Tibial artery (tissue), 4 donors: ENCODE results near the gene ZKSCAN5.
"Not testable (repeated sequence)": the region's sequence is repeated elsewhere in the genome, so short reads cannot be mapped to it uniquely, and the experiment has no call there.

Source experiments
- DNase-seq, 2 donors: peaks; one replicate each; pipeline ENCODE4 v3.0.0-alpha.2; 2019
- H3K27ac ChIP-seq, 2 donors: fragments of 200-600 bp; sonication (generic) in 1 of 2; 1 replicate in 1 of 2; 2 replicates in 1 of 2; pipeline ENCODE4 v1.5.1; 2018 to 2019; ENCODE audit warnings: mild to moderate bottlenecking in 1 of 2
- H3K27me3 ChIP-seq, 2 donors: fragments of 200-600 bp; sonication (generic) in 1 of 2; one replicate each; pipeline versions ENCODE4 v1.5.1 to v1.6.0; 2016 to 2019
- H3K36me3 ChIP-seq, 3 donors: fragments of 200-600 bp; sonication (generic) in 2 of 3; one replicate each; pipeline ENCODE4 v1.5.1; 2016 to 2019; ENCODE audit warnings: mild to moderate bottlenecking in 2 of 3
- H3K4me1 ChIP-seq, 4 donors: fragments of 200-600 bp; sonication (generic) in 2 of 4; 1 replicate in 3 of 4; 2 replicates in 1 of 4; pipeline ENCODE4 v1.5.1; 2016 to 2019
- H3K4me3 ChIP-seq, 2 donors: fragments of 200-600 bp; sonication (generic) in 1 of 2; 1 replicate in 1 of 2; 2 replicates in 1 of 2; pipeline ENCODE4 v1.5.1; 2018 to 2019; ENCODE audit warnings: mild to moderate bottlenecking in 2 of 2
- H3K9me3 ChIP-seq, 3 donors: fragments of 200-600 bp; sonication (generic) in 1 of 3; one replicate each; pipeline ENCODE4 v1.5.1; 2016 to 2019
- CTCF ChIP-seq, 2 experiments: fragments of 200-600 bp in 1 of 2; fragments of 450-650 bp in 1 of 2; IDR thresholded peaks; one replicate each; pipeline ENCODE4 v1.5.1; 2017 to 2019; ENCODE audit warnings: antibody characterized with exemption in 2 of 2, mild to moderate bottlenecking in 1 of 2, moderate library complexity in 1 of 2
- intact Hi-C: fragments of 100-400 bp; cut with DNase I; formaldehyde crosslinking; loops from one replicate; pipeline ENCODE4 v1.15.0; 2023; ENCODE audit warnings: low total_unique reads

Gene ZKSCAN5

GRCh38 chr7:99498546-99498944, 5.9 kb upstream of the ZKSCAN5 start:
- Histone ChIP-seq H3K27me3 (no peaks in the 10 kb centered on the region), H3K36me3 (peaks cover 32 to 50% (median 50%) of the 10 kb centered on the region in 3 donors), H3K4me3 (peak overlapping the region; percentile 90 to 96), H3K4me1 (peaks cover 0 to 29% (median 23%) of the 10 kb centered on the region in 4 donors), H3K27ac (peak overlapping the region; percentile 95 to 97), H3K9me3 (peaks cover 0 to 16% (median 15%) of the 10 kb centered on the region in 3 donors)
- intact Hi-C loops = no loop called here
- peak in 1 of 2 donors; percentile 48 for DNase-seq
- TF ChIP-seq CTCF (IDR thresholded peaks at IDR 0.05) = no peak

DNA sequence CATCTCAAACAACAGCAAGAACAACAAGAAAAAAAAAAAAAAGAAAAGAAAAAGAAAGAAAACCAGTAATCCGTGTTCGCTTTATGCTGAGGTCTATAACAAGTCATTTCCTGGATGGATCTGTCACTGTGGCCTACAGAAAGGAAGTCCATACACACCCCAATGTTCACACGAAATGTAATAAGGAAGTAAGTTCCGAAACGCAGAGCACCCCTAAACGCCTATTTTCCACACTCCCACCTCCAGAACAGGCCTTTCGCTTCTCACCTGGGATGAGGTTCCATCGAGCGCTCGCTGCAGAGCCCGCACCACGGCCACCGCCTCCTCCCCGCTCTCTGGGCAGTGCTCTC, 5.1 kb upstream of the ZKSCAN5 start:
- Histone ChIP-seq H3K27ac (peak overlapping the region; percentile 95 to 97), H3K4me1 (peaks cover 0 to 36% (median 26%) of the 10 kb centered on the region in 4 donors), H3K36me3 (peaks cover 24 to 42% (median 41%) of the 10 kb centered on the region in 3 donors), H3K27me3 (no peaks in the 10 kb centered on the region), H3K4me3 (peak overlapping the region; percentile 90 to 96), H3K9me3 (peaks cover 0 to 8% (median 7%) of the 10 kb centered on the region in 3 donors)
- no peak for DNase-seq
- intact Hi-C loops = no loop called here
- no peak for TF ChIP-seq CTCF (IDR thresholded peaks at IDR 0.05)

DNA sequence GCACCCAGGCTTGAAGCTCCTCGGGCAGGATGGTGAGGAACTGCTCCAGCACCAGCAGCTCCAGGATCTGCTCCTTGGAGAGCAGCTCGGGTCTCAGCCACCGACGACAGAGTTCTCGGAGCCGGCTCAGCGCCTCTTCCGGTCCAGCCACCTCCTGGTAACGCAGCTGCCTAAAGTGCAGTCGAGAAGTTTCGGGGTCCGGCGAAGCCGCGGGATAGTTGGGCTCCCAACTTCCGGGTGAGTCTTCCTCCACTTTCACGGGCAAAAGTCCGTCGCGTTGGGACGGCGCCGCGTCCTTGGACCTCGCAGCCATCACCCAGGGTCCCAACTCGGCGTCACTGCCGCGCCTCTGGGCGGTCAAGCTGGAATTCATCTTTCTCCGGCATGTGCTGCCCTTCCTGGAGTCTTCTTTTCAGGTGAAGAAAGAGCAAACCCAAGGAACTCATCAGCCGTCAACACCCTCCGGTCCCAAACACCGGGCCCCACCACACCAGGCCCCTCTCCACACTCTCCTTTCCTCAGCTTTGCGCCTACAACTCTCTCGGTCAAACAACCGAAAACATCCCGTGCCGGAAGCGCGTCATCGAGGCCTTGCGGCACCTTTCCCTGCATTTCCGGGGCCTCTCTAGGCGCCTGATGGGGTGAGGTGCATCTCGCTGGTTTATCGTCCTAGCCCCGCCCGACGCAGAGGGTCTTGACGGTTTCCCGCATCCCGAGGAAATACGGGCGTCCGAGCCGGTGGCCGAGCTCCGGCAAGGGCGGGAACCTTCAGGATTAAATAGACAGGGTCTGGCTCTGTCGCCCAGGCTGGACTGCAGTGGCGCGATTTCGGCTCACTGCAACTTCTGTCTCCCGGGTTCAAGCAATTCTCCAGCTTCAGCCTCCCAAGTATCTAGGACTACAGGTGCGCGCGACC, 4.5 kb upstream of the ZKSCAN5 start, which contains the start of gene ZNF394:
ZNF394 (minus strand) TSS at position 561 of the 916 bp plus-strand sequence; CDS start at position 373, 188 bp downstream.
- Histone ChIP-seq H3K36me3 (peaks cover 17 to 36% (median 35%) of the 10 kb centered on the region in 3 donors), H3K9me3 (peaks cover 0 to 2% (median under 1%) of the 10 kb centered on the region in 3 donors), H3K4me1 (peaks cover 0 to 36% (median 26%) of the 10 kb centered on the region in 4 donors), H3K4me3 (peak within 1 kb of the TSS; percentile 90 to 96), H3K27me3 (no peaks in the 10 kb centered on the region), H3K27ac (peak within 1 kb of the TSS; percentile 95 to 97)
- intact Hi-C loops = loop anchor here (5.0 kb wide), 2 partner anchors 33 to 57 kb away; partner anchors contain the start of genes ATP5MF and ZNF655
- DNase-seq = peak; percentile 91 to 93
- no peak for TF ChIP-seq CTCF (IDR thresholded peaks at IDR 0.05)

- H3K4me1 ChIP-seq = peaks cover 0 to 39% (median 28%) of the 10 kb centered on the region in 4 donors
- H3K36me3 ChIP-seq = peaks cover 12 to 30% (median 29%) of the 10 kb centered on the region in 3 donors
- H3K9me3 ChIP-seq = no peaks in the 10 kb centered on the region
- H3K4me3 ChIP-seq = peak overlapping the region; percentile 90 to 96
- intact Hi-C loops = loop anchor here (5.0 kb wide), 2 partner anchors 33 to 57 kb away; partner anchors contain the start of genes ATP5MF and ZNF655
- no peaks in the 10 kb centered on the region for H3K27me3 ChIP-seq
- peak in 1 of 2 donors; percentile 61 for DNase-seq
- no peak for TF ChIP-seq CTCF (IDR thresholded peaks at IDR 0.05)
- H3K27ac ChIP-seq = peak overlapping the region; percentile 95 to 97
Observed at GRCh38 chr7:99500637-99501009, 3.8 kb upstream of the ZKSCAN5 start.

DNA sequence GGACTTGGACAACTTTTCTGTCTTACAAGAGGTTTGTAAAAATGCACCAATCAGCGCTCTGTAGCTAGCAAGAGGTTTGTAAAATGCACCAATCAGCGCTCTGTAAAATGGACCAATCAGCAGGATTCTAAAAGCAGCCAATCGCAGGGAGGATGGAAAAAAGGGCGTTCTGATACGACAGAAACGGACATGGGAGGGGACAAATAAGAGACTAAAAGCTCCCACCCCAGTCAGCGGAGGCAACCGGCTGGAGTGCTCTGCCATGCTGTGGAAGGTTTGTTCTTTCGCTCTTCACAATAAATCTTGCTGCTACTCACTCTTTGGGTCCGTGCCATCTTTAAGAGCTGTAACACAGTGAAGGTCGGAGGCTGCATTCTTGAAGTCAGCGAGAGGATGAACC, 3.2 kb upstream of the ZKSCAN5 start:
- DNase-seq = peak in 1 of 2 donors; percentile 38
- H3K27me3 ChIP-seq, H3K9me3 ChIP-seq: not testable (repeated sequence)
- intact Hi-C loops = loop anchor here (5.0 kb wide), 2 partner anchors 34 to 56 kb away; partner anchors contain the start of genes ATP5MF and ZNF655
- Histone ChIP-seq H3K36me3 (peaks cover 6 to 23% (median 23%) of the 10 kb centered on the region in 3 donors), H3K4me1 (peaks cover 5 to 45% (median 34%) of the 10 kb centered on the region in 4 donors), H3K4me3 (peak overlapping the region in 1 of 2 donors; percentile 90), H3K27ac (peak overlapping the region in 1 of 2 donors; percentile 97)

DNA sequence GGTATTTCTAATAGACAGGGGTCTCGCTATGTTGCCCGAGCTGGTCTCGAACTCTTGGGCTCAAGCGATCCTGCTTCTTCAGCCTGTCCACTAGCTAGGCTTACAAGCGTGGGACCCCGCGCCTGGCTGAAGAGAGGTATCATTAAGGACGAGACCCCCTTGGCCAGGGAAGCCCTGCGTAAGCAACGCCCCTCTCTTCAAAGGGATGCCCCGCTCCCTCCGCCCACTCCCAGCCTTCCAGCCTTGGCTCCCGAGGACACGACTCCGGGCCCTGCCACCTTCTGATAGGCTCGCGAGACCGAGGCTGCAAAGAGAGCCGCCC, 220 bp upstream of the ZKSCAN5 start:
- no peak for DNase-seq
- intact Hi-C loops = loop anchor here (5.0 kb wide), 2 partner anchors 37 to 53 kb away; partner anchors contain the start of genes ATP5MF and ZNF655
- peaks cover 5 to 40% (median 28%) of the 10 kb centered on the region in 4 donors for H3K4me1 ChIP-seq
- H3K36me3 ChIP-seq = no peaks in the 10 kb centered on the region
- peak overlapping the region; percentile 60 to 68 for H3K4me3 ChIP-seq
- no peaks in the 10 kb centered on the region for H3K9me3 ChIP-seq
- no peaks in the 10 kb centered on the region for H3K27me3 ChIP-seq
- no peak for TF ChIP-seq CTCF (IDR thresholded peaks at IDR 0.05)
- peak overlapping the region; percentile 78 to 95 for H3K27ac ChIP-seq
